ENCODE data around the gene TSSC4.

The TSSC4 gene

DNA sequence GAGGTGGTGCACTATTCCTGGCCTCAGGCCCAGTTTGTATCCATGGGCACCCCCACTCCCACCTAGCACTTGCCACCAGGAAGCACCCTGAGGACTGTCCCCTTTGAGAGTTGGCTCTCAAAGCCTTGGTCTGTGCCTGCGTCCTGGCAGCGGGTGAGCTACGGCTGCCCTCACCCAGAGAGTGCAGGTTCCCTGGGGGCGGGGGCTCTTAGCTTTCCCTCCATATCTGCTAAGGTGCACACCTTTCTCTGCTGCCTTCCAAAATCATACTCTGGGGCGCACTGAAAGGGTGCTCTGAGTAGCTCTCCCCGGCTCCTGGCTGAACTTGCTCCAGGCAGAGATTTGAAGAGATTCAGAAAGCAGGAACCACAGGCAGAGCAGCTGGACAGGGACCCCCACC, 51.4 kb downstream of the TSSC4 start:
- DNase-seq = no peak

DNA sequence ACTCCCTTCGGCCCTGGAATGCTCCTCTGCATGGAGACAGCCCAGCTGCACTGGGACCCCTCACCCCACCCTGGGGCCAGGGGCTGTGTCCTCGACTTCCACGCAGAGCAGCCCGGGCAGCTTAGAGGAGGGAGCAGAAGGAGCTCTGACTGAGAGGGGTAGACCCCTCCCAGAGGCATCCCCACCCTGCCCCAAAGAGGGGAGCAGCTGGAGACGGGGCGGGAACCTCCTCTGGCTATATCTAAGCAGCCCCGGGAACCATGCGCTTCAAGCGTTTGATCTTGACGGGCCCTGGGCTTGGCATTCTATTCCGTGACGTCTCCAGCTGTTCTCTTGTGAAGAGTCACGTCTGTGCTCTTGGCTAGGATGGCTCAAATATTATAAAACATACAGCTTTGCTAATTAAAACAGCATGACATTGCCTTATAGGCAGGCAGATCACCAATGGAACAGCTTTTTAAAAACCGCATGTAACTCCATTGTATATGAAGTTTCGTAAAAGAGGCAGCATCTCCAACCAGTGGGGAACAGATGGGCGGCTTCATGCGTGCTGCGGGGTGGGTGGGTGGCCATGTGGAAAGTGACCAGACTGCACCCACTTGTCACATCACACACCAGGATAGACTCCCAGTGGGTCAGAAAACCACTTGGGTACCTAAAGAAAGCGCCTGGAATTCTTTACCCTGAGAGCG, 51.9 kb downstream of the TSSC4 start:
- DNase-seq = no peak

DNA sequence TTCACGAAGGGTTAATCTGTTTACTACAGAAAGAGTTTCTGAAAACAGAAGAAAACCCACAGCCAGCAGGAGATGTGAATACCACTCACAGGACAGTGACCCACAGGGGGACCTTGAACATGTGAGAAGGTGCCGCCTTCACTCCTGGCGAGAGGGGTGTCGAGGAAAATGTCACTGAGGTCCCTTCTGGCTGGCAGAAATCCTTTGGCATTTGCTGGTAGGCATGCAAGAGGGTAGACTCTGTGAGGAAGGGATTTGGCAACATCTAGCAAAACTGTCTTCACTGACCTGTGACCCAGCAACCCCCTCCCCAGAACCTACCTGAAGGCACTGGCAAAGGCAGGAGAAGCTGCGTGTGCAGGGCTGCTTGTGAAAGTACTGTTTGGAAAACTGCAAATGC, 52.9 kb downstream of the TSSC4 start:
- no peak for DNase-seq

All from NCI-H1092 (cell line).